Stimulated activated naive CD8-positive, alpha-beta T cell treated with anti-CD3 and anti-CD28 coated beads, Interleukin-15, amount 100 ng/mL, for 72 hours (primary cell): Measurements from ENCODE around the gene VWA8.
"Not testable (repeated sequence)": the region's sequence is repeated elsewhere in the genome, so short reads cannot be mapped to it uniquely, and the experiment has no call there.

Experiments
- ATAC-seq: fragments of 150-1000 bp; cut with Tn5 transposase; 2 replicates; pipeline ENCODE4 v1.10.0; 2021; ENCODE audit warnings: mild to moderate bottlenecking, moderate library complexity
- DNase-seq, 2 donors: peaks; one replicate each; pipeline ENCODE4 v3.0.0; 2021 to 2022
- H3K27ac Mint-ChIP-seq, 2 donors: one replicate each; pipeline ENCODE4 v1.8.0; 2022; ENCODE audit warnings: mild to moderate bottlenecking in 2 of 2, mixed read lengths in 2 of 2, moderate library complexity in 2 of 2
- H3K27me3 Mint-ChIP-seq: one replicate; pipeline ENCODE4 v1.8.0; 2022; ENCODE audit warnings: mixed read lengths
- H3K4me1 Mint-ChIP-seq: one replicate; pipeline ENCODE4 v1.8.0; 2022; ENCODE audit warnings: mild to moderate bottlenecking, mixed read lengths
- H3K4me3 Mint-ChIP-seq, 2 donors: one replicate each; pipeline ENCODE4 v1.8.0; 2022; ENCODE audit warnings: mild to moderate bottlenecking in 2 of 2, mixed read lengths in 2 of 2, moderate library complexity in 1 of 2
- H3K9me3 Mint-ChIP-seq, 2 donors: one replicate each; pipeline ENCODE4 v1.8.0; 2022; ENCODE audit warnings: mixed read lengths in 2 of 2

Gene VWA8

DNA sequence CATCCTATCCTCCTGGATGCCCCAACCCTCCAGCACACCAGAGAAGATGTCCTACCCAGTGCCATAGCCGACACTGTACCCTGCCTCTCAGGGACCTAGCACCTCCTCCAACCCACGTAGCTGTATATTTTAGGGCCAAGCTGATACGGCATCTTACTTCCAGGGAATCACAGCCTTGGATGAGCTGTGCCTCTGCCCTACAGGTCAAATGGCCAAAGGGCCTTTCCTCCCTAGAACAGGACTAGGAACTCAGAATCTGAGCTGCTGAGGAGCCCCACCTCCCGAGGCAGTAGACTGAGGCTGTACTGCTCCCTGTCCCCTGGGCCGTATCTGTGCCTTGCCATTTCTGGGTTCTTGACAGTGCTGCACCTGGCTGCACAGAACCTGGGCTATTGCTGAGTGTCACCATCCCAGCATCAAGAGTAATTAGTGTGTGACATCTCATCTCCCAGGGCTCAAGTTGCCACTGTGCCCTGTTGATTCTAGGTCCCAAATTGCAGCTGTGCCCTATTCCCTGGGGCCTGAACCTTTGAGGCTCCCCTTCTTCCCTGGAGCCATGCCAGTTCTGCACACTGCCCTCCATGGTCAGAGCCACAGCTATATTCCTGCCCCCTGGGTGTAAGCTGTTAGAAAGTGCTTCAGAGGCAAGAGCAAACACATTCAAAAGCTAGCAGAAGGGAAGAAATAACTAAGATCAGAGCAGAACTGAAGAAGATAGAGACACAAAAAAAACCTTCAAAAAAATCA lies 41.0 kb downstream of the VWA8 start:
- no peaks in the 10 kb centered on the region for H3K27me3 Mint-ChIP-seq
- peak overlapping the region; percentile 89 to 93 for H3K27ac Mint-ChIP-seq
- H3K4me3 Mint-ChIP-seq = peak overlapping the region in 1 of 2 donors; percentile 6
- H3K4me1 Mint-ChIP-seq = peaks cover 75% of the 10 kb centered on the region
- ATAC-seq (no peak), DNase-seq (no peak)
- peaks cover 11 to 18% of the 10 kb centered on the region in 2 donors for H3K9me3 Mint-ChIP-seq

DNA sequence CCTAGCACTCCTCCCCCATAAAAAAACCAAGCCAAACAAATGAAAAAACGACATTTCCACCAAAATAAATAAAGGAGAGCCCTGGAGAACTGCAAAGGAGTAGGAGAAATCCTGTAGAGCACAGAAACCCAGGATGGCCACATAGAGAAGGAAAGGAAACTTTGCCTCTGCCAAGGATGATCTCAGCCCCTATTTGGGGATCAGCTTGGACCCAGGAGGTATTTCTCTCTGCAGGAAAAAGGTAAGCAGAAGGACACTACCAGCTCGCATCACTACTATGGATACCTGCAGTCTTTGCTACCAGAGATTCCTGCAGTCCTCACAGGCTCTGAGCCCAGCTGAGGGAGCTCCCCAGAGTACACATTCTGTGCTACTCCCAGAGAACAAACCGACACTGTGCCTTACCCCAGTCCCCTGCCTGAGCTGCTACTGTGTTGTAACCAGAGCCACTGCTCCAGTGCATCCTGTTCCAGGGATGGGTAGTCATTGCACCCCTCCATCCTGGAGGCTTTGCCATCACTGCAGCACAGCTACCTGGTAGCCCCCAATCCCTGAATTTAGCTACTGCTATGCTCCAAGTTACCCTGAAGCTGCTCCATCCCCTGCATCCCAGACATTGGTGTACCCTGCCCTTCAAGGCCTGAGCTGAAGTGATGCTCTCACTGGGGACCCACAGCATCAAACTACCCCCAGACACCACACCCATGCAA lies 41.7 kb downstream of the VWA8 start:
- no peak for ATAC-seq
- peak overlapping the region; percentile 89 to 93 for H3K27ac Mint-ChIP-seq
- H3K4me1 Mint-ChIP-seq = peaks cover 77% of the 10 kb centered on the region

DNA sequence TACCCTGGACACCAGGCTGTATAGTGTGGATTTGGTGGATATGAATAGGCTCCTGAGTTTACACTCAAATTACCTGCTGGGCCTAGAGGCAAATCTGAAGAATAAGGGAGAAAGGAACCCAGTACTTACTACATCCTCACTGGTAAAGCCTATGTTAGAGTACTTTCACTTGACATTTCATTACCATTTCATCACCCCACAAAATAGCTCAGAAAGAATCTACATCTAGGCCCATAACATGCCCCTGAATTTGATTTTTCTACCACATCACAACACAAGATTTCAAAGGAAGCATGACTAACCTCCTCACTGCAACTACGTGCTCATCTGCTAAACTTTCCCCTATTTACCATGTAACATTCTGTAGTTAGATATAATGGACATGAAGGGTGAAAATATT lies 43.3 kb downstream of the VWA8 start:
- DNase-seq = peak; percentile 56 to 63
- Mint-ChIP-seq H3K27me3 (no peaks in the 10 kb centered on the region), H3K27ac (peak overlapping the region; percentile 99), H3K4me1 (peaks cover 78% of the 10 kb centered on the region), H3K4me3 (peak overlapping the region; percentile 24 to 70), H3K9me3 (peaks cover 0 to 7% of the 10 kb centered on the region in 2 donors)
- peak; percentile 95 for ATAC-seq

More for the DNA sequence above, 41.7 kb downstream of the VWA8 start:
- peaks cover 8 to 13% of the 10 kb centered on the region in 2 donors for H3K9me3 Mint-ChIP-seq
- DNase-seq = no peak
- H3K4me3 Mint-ChIP-seq = peak overlapping the region in 1 of 2 donors; percentile 6
- no peaks in the 10 kb centered on the region for H3K27me3 Mint-ChIP-seq

DNA sequence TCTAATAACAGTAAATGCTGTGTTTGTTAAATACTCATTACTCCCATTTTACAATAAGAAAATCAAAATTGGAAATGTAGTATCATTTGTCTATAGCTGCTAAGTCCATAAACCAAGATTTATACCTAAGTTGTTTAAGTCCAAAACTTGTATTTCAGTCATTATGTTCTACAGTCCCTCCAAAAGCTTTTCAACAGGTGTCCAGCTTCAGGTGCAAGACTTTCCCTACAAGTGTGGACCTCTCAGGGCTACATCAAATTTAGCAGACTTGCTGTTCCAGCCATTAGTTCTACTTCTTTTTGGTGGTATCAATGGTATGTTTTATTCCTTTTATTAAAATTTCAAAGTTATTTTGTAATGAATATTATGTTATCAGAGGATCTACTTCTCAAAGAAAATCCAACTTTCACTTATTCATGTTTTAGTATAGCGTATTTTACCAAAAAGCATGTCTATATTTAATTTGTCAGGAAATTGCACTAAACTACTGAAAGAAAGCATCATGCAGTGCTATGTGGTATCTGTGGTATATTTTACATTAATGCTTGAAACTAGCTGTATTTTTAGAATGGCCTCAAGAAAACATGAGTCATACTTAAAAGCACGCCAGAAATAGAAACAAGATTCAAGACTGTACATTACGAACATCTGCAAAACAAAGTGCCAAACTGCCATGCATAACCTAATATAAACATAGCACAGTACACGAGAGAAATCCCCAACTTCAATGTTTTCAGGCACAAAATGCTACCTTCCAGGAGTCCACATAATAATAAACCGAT lies 44.5 kb downstream of the VWA8 start:
- Mint-ChIP-seq H3K27ac (peak overlapping the region; percentile 98 to 100), H3K27me3 (no peaks in the 10 kb centered on the region), H3K9me3 (peaks cover 0 to under 1% of the 10 kb centered on the region in 2 donors), H3K4me1 (peaks cover 73% of the 10 kb centered on the region), H3K4me3 (peak overlapping the region; percentile 68 to 90)
- DNase-seq (peak in 1 of 2 donors; percentile 43), ATAC-seq (peak; percentile 82)

- no peak for ATAC-seq
- peak overlapping the region in 1 of 2 donors; percentile 100 for H3K27ac Mint-ChIP-seq
Observed at GRCh38 chr13:41915081-41915480, 45.8 kb downstream of the VWA8 start.

DNA sequence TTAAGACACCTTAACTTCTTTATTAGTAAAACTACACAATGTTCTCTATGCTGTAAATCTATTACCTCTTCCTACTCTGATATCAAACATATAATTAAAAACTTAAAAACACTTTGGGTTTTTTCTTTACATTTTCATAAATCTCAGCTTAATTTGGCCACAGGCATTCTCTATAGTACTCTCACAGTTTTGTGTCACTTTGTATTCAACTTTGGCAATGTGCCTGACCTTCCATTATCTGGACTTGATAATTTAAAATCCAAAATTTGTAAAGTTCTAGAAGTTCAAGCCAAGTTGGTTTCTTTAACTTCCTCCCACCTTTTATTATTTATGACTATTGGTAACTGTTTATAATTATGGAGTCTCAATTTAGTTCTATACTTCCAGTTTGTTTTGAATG lies 46.4 kb downstream of the VWA8 start:
- H3K4me3 Mint-ChIP-seq = peak overlapping the region in 1 of 2 donors; percentile 35
- peak overlapping the region in 1 of 2 donors; percentile 79 for H3K27ac Mint-ChIP-seq
- H3K9me3 Mint-ChIP-seq = no peaks in the 10 kb centered on the region
- no peaks in the 10 kb centered on the region for H3K27me3 Mint-ChIP-seq
- no peak for ATAC-seq
- H3K4me1 Mint-ChIP-seq = peaks cover 56% of the 10 kb centered on the region
- DNase-seq = no peak

More at GRCh38 chr13:41915081-41915480, 45.8 kb downstream of the VWA8 start:
- Mint-ChIP-seq H3K4me3 (peak overlapping the region in 1 of 2 donors; percentile 35), H3K4me1 (peaks cover 61% of the 10 kb centered on the region), H3K9me3 (no peaks in the 10 kb centered on the region), H3K27me3 (no peaks in the 10 kb centered on the region)
- DNase-seq = no peak

DNA sequence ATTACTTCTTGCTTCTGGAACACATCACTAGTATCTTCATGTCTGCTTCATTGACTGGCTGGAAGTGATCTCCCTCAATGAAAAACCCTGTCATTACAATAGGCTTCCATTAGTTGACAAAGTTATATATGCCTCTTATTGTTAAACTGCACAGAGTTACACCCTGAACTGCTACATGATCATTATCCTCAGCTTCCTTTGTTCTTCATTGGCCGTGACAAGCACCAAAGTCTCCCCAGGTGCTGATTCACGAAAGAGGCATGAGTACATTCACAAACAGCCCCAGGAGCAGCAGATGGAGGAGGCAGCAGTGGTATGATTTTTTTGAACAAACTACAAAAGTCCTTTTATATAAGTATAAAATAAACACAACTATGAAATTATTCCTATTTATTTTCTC lies 51.4 kb downstream of the VWA8 start:
- no peak for ATAC-seq
- Mint-ChIP-seq H3K27me3 (no peaks in the 10 kb centered on the region), H3K27ac (no peak overlapping the region), H3K9me3 (no peaks in the 10 kb centered on the region), H3K4me3 (no peak overlapping the region), H3K4me1 (peaks cover 14% of the 10 kb centered on the region)
- no peak for DNase-seq

DNA sequence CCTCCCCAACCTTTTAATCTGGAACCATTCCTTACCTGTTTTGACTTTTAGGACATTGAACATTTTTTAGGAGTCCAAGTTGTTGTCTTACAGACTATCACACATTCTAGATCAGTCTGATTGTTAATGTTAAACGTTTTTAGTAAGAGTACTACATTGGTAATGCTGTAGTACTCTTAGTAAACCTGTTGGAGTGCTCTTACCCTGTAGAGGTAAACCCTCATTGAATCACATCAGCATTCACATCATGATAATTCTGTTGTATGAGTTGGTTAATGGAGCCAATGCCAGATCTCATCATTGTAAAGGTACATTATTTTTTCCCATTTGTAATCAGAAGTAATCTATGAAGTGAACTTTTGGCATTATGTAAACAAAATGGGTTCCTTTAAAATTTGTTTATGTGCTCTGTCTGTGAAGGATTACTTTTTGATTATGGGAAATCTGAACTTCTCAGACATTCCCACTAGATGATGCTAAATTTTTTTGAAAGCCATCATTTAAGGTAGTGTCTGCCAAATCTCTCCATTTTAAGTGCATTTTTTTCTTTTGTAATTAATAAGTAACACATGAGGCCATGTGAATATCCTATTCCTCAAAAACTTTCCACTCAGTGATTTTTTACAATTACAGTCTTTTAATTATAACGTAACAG lies 55.2 kb downstream of the VWA8 start:
- Mint-ChIP-seq H3K4me3 (no peak overlapping the region), H3K27me3 (no peaks in the 10 kb centered on the region), H3K27ac (peak overlapping the region in 1 of 2 donors; percentile 55), H3K9me3 (no peaks in the 10 kb centered on the region), H3K4me1 (no peaks in the 10 kb centered on the region)
- DNase-seq = no peak
- ATAC-seq = peak; percentile 99

GRCh38 chr13:41900918-41901317 lies 60.0 kb downstream of the VWA8 start:
- DNase-seq (no peak), ATAC-seq (peak; percentile 64)
- no peak overlapping the region for H3K4me3 Mint-ChIP-seq
- no peak overlapping the region for H3K27ac Mint-ChIP-seq
- no peaks in the 10 kb centered on the region for H3K27me3 Mint-ChIP-seq
- no peaks in the 10 kb centered on the region for H3K4me1 Mint-ChIP-seq
- no peaks in the 10 kb centered on the region for H3K9me3 Mint-ChIP-seq

DNA sequence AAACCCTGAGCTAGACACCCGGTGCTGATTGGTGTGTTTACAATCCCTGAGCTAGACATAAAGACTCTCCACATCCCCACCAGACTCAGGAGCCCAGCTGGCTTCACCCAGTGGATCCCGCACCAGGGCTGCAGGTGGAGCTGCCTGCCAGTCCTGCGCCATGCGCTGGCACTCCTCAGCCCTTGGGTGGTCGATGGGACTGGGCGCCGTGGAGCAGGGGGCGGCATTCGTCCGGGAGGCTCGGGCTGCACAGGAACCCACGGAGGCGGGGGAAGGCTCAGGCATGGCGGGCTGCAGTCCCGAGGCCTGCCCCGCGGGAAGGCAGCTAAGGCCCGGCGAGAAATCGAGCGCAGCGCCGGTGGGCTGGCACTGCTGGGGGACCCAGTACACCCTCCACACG lies 62.5 kb downstream of the VWA8 start:
- not testable (repeated sequence) for DNase-seq, H3K4me3 Mint-ChIP-seq, ATAC-seq, H3K9me3 Mint-ChIP-seq, H3K4me1 Mint-ChIP-seq, H3K27ac Mint-ChIP-seq, H3K27me3 Mint-ChIP-seq

GRCh38 chr13:41897126-41897525 lies 63.8 kb downstream of the VWA8 start:
- ATAC-seq (no peak), DNase-seq (no peak)
- Mint-ChIP-seq H3K4me3 (no peak overlapping the region), H3K27ac (no peak overlapping the region), H3K9me3 (no peaks in the 10 kb centered on the region), H3K4me1 (no peaks in the 10 kb centered on the region), H3K27me3 (no peaks in the 10 kb centered on the region)

GRCh38 chr13:41895478-41895877 lies 65.4 kb downstream of the VWA8 start:
- DNase-seq (no peak), ATAC-seq (no peak)
- Mint-ChIP-seq H3K27ac (no peak overlapping the region), H3K9me3 (no peaks in the 10 kb centered on the region), H3K4me1 (no peaks in the 10 kb centered on the region), H3K27me3 (no peaks in the 10 kb centered on the region), H3K4me3 (no peak overlapping the region)

DNA sequence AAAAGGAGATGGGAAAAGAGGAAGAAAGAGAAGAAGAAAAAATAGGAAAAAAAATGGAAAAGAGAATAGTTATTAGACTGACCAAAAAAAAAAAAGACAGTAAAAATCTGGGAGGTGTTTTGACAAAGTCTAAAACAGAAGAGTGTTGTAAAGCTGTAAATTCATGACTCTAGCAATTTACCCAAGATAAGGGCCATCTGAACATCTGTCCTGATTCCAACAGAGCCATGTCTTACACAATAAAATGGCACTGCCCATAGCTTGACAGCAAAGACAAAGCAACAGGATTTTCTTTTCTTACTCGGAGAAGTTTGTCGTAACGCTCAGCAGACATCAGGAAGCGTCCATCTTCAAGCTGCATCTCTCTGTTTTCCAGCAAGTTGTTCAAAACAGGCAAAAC lies 69.8 kb downstream of the VWA8 start:
- H3K4me1 Mint-ChIP-seq = peaks cover 5% of the 10 kb centered on the region
- no peak for DNase-seq

DNA sequence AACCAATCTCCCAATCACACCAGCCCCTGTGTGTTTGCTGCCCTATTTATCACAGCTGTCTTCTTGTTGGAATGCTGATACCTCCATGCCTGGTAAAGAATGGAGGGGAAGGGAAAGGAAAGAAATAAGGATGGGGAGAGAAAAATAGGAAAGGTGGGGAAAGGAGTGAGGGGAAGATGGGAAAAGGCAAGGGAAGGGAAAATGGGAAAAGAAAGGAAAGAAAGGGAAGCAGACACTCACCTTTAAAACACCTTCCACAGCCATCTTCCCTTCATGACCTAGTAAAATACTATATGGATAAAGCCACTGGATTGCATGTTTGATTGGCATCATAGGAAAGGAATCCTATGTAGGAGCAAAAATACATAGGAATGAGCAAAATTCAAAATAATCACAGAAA lies 77.8 kb downstream of the VWA8 start:
- Mint-ChIP-seq H3K27ac (peak overlapping the region in 1 of 2 donors; percentile 48), H3K4me1 (no peaks in the 10 kb centered on the region), H3K9me3 (peaks cover 0 to 7% of the 10 kb centered on the region in 2 donors), H3K4me3 (no peak overlapping the region), H3K27me3 (no peaks in the 10 kb centered on the region)
- DNase-seq (no peak), ATAC-seq (no peak)

More for the DNA sequence above, 69.8 kb downstream of the VWA8 start:
- Mint-ChIP-seq H3K4me3 (no peak overlapping the region), H3K27ac (no peak overlapping the region), H3K27me3 (no peaks in the 10 kb centered on the region), H3K9me3 (no peaks in the 10 kb centered on the region)
- no peak for ATAC-seq

DNA sequence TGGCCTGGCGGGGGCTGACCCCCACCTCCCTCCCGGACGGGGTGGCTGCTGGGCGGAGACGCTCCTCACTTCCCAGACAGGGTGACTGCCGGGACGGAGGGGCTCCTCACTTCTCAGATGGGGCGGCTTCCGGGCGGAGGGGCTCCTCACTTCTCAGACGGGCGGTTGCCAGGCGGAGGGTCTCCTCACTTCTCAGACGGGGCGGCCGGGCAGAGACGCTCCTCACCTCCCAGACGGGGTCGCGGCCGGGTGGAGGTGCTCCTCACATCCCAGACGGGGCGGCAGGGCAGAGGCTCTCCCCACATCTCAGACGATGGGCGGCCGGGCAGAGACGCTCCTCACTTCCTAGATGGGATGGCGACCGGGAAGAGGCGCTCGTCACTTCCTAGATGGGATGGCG lies 79.0 kb downstream of the VWA8 start:
- H3K4me1 Mint-ChIP-seq, H3K4me3 Mint-ChIP-seq, H3K27me3 Mint-ChIP-seq: not testable (repeated sequence)

More for the DNA sequence above, 79.0 kb downstream of the VWA8 start:
- H3K9me3 Mint-ChIP-seq, DNase-seq, H3K27ac Mint-ChIP-seq, ATAC-seq: not testable (repeated sequence)
